GM21526 (cell line): ENCODE data around the gene HBB.
"Not testable (repeated sequence)": the region's sequence is repeated elsewhere in the genome, so short reads cannot be mapped to it uniquely, and the experiment has no call there.

Source experiments
- ATAC-seq: cut with Tn5 transposase; IDR thresholded peaks from one replicate; pipeline ENCODE4 v1.9.1; 2021; ENCODE audit warnings: moderate library complexity; ENCODE audit not compliant: unreplicated experiment, low FRiP score

HBB gene

DNA sequence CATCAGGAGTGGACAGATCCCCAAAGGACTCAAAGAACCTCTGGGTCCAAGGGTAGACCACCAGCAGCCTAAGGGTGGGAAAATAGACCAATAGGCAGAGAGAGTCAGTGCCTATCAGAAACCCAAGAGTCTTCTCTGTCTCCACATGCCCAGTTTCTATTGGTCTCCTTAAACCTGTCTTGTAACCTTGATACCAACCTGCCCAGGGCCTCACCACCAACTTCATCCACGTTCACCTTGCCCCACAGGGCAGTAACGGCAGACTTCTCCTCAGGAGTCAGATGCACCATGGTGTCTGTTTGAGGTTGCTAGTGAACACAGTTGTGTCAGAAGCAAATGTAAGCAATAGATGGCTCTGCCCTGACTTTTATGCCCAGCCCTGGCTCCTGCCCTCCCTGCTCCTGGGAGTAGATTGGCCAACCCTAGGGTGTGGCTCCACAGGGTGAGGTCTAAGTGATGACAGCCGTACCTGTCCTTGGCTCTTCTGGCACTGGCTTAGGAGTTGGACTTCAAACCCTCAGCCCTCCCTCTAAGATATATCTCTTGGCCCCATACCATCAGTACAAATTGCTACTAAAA, at the start of gene HBB:
HBB (minus strand) TSS at position 340 of the 579 bp plus-strand sequence; CDS start at position 290, 50 bp downstream.
- ATAC-seq: no peak

DNA sequence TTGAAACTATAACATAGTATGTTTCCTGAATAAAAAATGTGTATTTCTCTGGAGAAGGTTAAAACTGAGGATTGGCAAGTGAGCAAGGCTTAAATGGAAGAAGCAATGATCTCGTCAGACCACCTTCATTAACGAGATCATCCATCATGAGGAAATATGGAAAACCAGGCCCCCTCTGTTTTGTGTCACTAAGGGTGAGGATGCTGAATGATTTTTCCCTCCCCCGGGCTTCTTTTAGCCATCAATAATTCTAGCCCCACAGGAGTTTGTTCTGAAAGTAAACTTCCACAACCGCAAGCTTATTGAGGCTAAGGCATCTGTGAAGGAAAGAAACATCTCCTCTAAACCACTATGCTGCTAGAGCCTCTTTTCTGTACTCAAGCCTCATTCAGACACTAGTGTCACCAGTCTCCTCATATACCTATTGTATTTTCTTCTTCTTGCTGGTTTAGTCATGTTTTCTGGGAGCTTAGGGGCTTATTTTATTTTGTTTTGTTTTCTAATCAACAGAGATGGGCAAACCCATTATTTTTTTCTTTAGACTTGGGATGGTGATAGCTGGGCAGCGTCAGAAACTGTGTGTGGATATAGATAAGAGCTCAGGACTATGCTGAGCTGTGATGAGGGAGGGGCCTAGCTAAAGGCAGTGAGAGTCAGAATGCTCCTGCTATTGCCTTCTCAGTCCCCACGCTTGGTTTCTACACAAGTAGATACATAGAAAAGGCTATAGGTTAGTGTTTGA, 48.7 kb upstream of the HBB start:
- no peak for ATAC-seq

DNA sequence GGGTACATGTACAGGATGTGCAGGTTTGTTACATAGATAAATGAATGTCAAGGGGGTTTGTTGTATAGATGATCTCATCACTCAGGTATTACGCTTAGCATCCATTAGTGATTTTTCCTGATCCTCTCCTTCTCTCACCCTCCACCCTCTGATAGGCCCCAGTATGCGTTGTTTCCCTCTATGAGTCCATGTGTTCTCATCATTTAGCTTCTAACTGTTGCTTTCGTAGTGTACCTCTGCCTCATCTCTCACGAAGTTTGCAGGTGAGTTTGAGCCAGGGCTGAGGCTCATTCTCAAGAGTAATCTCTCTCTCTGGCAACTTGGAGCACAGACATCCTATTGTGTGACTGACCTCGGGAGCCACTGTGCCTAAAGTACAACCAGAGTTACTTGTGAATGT, 47.5 kb upstream of the HBB start:
- no peak for ATAC-seq

DNA sequence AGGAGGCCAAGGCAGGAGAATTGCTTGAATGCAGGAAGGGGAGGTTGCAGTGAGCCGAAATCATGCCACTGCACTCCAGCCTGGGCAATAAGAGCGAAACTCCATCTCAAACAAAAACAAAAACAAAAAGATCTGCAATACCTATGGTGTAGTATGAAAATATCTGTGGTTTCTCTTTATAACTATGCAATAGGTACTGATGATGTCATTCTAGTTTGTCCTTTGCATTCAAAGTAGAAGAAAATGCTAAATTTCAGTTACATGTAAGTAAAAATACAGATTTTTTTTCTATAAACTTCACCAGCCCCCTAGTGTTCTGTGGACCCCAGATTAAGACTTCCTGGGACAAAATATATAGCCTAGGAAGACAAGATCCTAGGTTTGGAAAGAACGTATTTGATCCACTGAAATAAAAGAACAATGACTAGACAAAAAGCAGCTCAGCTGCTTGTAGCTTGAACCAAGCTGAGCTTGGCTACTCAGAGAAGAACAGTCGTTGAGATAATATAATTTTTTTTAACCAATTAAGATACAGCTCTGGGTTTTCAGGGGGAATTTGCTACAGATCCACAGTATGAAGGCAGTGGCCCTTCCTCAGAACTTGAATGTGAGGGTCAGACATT, 45.6 kb upstream of the HBB start:
- no peak for ATAC-seq

DNA sequence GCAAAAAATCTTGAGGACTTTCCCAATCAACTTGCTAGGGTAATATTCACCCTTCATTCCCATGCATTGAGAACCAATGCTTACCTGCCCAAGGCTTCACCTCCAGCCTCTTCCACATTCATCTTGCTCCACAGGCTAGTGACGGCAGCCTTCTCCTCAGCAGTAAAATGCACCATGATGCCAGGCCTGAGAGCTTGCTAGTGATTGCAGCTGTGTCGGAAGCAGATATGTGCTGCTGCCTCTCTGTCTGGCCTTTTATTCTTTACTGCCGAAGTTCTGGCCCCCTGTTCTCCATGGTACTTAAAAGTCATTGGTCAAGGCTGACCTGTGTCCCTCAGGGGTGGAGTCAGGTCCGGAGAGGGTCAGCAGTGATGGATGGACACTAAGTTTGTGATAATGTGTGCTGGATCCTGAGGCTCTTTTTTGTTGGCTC, 42.9 kb upstream of the HBB start, which contains the start of gene HBE1:
HBE1 (minus strand) TSS at position 231 of the 433 bp plus-strand sequence; CDS start at position 176, 55 bp downstream.
- ATAC-seq: no peak

DNA sequence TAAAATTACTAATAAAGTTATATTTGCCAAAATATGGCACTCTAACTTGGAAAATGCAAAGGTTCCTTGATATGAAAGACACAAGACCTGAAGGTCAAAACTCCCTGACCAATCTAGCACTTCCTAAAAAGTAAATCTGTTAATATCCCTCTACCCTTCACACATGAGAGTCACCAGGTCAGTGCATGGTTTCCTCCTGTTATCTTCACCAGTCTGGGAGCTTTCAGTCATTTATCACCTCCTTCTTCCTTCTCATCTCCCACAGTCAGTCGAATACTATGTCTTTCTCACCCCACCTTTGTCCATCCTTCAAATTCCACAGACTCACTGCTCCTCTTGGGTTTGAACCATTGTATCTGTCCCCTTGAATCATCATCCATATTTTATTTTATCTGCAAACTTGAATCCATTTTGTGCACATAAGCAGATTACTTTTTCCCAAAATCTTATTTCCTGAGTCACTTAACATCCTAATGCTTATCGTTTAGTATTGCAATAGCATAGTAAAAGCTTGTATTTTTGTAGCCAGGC, 40.2 kb upstream of the HBB start:
- ATAC-seq: no peak

DNA sequence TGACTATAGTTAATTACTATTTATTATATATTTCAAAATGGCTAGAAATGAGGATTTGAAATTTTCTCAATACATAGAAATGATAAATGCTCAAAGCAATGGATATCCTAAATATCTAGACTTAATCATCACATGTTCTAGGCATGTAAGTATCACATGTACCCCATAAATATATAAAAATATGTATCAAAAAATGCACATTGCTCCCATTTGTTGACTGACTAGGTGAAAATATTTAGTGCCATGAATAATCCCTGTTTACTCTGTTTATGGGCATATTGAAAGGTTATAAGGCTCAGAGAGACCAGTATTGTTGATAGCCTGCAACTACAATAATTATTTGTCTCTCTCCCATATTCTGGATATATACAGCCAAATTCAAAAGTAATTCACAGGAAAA, 39.7 kb upstream of the HBB start:
- no peak for ATAC-seq

DNA sequence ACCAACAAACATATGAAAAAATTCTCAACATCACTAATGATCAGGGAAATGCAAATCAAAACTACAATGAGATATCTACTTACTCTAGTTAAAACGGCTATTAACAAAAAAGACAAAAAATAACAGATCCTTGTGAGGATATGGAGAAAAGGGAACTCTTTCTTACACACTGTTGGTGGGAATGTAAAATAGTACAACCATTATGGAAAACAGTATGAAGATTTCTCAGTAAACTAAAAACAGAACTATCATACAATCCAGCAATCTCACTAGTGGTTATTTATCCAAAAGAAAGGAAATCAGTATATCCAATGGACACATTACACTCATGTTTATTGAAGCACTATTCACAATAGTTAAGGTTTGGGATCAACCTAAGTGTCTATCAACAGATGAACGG, 39.0 kb upstream of the HBB start:
- no peak for ATAC-seq

DNA sequence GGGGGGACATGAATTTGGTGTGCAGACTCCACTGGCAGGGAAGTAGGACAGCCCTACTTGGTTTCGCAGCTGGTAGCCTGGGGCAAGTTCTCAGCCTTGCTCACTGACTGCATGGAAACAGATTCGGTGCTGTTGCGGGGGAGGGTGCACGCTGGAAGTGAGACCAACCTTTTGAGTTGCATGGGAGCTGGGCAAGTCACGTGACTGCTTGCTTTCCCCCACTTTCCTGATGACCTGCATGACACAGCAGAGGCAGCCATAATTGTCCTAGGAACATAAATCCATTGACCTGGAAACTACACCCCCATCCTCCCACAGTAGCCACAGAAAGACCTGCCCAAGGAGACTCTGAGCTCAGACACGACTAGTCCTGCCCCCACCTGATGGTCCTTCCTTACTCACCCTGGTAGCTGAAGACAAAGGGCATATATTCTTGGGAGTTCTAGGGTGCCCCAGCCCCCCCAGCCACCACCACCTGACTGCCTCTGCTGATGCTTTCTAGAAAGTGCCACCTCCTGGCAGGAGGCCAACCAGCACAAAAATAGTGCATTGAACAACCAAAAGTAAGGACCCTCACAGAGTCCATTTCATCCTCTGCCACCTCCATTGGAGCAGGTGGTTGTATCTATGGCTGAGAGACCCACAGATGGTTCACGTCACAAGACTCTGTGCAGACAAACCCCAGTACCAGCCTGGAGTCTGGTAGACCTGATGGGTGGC, 31.8 kb upstream of the HBB start:
- ATAC-seq: no peak

DNA sequence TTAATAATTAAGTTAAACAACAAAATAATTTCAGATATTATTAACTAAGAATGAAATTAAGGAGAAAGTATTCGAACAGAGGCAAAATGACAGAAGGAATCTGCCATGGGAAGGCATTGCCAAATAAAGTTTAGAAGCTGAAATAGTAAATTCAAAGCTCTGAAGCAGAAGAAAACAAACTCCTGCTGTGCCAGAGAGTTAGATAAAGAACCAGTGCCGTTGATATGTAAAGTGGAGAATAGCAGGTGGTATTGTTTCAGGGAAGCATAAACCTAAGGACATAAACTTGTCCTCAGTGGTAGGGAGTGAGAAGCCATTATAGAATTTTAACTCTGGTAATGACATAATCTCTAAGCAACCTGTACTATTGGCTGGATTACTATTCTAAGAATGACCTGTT, 30.4 kb upstream of the HBB start:
- ATAC-seq: no peak

DNA sequence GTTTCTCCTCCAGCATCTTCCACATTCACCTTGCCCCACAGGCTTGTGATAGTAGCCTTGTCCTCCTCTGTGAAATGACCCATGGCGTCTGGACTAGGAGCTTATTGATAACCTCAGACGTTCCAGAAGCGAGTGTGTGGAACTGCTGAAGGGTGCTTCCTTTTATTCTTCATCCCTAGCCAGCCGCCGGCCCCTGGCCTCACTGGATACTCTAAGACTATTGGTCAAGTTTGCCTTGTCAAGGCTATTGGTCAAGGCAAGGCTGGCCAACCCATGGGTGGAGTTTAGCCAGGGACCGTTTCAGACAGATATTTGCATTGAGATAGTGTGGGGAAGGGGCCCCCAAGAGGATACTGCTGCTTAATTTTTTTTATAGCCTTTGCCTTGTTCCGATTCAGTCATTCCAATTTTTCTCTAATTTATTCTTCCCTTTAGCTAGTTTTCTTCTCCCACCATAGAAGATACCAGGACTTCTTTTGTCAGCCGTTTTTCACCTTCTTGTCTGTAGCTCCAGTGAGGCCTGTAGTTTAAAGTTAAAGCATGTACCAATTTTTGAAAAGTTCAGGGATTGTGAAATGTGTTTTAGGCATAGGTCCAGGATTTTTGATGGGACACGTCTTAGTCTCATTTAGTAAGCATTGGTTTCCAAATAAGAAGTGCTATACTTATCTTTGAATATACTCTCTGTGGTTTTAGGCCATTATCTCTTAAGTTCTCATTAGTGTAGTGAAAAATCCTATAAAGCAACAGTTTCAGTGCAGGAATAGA, 28.0 kb upstream of the HBB start, which contains the start of gene HBG2:
HBG2 (minus strand) TSS at position 136 of the 768 bp plus-strand sequence; CDS start at position 83, 53 bp downstream.
- not testable (repeated sequence) for ATAC-seq

DNA sequence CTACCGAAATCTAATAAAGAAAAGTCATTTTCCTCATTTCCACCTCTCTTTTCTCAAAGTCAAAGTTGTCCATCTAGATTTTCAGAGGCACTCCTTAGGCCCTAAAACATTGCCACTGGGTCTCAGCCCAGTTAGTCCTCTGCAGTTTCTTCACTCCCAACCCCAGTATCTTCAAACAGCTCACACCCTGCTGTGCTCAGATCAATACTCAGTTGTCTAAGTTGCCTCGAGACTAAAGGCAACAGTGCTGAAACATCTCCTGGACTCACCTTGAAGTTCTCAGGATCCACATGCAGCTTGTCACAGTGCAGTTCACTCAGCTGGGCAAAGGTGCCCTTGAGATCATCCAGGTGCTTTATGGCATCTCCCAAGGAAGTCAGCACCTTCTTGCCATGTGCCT, 27.2 kb upstream of the HBB start:
- not testable (repeated sequence) for ATAC-seq

DNA sequence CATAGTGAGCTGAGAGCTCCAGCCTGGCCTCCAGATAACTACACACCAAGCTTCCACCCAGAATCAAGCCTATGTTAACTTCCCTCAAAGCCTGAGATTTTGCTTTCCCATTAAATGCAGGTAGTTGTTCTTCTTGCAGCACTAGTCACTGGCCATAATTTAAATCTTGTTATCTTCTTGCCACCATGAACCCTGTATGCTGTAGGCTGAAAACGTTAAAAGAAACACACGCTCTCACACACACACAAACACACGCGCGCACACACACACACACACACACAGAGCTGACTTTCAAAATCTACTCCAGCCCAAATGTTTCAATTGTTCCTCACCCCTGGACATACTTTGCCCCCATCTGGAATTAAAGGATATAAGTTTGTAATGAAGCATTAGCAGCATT, 26.6 kb upstream of the HBB start:
- not testable (repeated sequence) for ATAC-seq

DNA sequence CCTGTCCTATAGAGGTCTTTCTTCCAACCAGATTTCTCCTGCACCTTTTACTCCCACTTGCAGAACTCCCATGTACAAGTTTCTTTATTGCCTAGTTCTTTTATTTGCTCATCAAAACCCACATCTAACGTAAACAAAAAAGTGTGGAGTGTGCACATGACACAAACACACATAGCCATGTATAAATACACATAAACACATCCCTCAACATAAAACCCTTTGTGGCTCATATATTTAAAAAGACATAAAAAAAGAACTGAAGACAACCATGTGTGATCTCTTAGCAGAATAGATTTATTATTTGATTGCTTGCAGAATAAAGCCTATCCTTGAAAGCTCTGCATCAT, 26.0 kb upstream of the HBB start:
- ATAC-seq: no peak

DNA sequence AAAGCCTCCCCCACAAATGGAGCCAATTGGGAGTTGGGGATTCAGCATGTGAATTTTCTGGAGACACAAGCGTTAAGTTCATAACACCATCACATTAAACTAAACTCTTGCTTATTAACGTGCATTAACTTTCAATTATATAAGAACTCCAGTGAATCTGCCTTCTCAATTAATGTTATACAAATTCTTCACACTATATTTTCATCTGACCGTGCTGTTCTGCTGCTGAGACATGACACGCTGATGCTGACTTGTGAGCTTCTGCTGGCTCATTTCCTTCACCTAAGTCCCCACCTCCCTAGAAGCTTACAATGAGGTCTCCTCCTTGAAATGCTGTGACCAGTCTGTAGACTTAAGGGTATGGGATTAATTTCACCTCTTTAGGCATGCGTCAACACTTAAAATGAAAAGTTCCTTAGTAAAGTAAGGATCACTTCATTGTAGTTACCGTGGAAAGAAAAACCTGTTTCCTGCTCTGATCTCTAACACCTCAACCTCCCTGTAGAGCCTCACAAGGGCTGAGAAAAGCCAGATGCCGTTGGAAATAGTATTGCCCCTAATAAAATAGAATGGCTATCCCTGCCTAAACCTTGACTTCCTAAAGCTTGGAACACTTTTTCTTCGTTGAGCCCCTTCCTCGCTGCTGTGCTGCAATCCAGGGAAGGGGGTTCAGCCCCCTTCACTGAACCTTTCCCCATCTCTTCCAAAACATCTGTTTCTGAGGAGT, 25.5 kb upstream of the HBB start:
- ATAC-seq: no peak

DNA sequence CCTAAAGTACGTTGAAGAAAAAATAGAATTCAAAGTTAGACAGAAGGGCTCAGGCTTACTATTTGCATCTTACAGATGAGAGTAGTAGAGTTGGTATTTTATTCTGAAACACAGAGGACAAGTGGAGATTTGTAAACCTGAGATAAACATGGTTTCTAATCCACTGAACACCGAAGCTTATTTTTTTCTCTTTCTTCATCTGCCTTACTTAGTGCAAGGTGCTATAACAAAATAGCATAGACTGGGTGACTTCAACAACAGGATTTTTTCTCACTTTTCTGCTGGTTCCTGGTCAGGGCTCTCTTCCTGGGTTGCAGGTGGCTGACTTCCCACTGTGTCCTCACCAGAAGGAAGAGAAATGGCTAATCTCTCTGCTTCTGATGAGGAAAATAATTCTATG, 24.9 kb upstream of the HBB start:
- ATAC-seq: no peak

DNA sequence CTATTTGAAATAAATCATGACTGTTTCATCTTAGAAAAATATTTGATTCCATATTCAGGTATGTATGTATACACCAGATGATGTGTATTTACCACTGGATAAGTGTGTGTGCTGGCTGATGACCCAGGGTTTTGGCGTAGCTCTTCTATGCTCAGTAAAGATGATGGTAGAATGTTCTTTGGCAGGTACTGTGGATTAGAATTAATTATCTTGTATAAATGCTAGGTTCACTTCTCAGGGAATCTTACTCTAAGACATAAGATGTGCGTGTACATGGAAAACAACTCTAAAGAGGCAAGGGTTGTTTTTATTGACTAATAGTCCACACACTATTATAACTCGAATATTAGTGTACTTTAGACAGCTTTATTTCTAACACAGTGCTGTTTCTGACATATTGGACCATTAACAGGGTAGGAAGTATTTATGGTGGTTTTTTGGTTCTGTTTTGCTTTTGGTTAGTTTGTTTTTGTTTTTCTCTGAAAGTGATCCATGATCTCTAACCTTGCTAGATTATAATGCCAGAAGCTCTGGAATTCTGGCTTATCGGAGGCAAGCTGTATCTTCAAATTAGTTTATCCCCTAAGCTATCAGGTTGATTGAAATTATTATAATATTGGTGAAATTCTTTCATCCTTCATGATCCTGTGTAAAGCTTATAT, 23.8 kb upstream of the HBB start:
- ATAC-seq: no peak

DNA sequence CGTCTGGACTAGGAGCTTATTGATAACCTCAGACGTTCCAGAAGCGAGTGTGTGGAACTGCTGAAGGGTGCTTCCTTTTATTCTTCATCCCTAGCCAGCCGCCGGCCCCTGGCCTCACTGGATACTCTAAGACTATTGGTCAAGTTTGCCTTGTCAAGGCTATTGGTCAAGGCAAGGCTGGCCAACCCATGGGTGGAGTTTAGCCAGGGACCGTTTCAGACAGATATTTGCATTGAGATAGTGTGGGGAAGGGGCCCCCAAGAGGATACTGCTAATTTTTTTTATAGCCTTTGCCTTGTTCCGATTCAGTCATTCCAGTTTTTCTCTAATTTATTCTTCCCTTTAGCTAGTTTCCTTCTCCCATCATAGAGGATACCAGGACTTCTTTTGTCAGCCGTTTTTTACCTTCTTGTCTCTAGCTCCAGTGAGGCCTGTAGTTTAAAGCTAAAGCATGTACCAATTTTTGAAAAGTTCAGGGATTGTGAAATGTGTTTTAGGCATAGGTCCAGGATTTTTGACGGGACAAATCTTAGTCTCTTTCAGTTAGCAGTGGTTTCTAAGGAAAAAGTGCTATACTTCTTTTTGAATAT, 23.0 kb upstream of the HBB start, which contains the start of gene HBG1:
HBG1 (minus strand) TSS at position 51 of the 590 bp plus-strand sequence. CDS start 53 bp downstream, outside the sequence.
- not testable (repeated sequence) for ATAC-seq
